Activated CD8-positive, alpha-beta memory T cell treated with anti-CD3 and anti-CD28 coated beads, Interleukin-2, amount 50 U/mL, for 1 hour (primary cell): ENCODE data around the gene ZCCHC3.

Experiments
- DNase-seq: peaks from one replicate; pipeline ENCODE4 v3.0.0-alpha.2; 2020; ENCODE audit errors: extremely low read depth

The ZCCHC3 gene

DNA sequence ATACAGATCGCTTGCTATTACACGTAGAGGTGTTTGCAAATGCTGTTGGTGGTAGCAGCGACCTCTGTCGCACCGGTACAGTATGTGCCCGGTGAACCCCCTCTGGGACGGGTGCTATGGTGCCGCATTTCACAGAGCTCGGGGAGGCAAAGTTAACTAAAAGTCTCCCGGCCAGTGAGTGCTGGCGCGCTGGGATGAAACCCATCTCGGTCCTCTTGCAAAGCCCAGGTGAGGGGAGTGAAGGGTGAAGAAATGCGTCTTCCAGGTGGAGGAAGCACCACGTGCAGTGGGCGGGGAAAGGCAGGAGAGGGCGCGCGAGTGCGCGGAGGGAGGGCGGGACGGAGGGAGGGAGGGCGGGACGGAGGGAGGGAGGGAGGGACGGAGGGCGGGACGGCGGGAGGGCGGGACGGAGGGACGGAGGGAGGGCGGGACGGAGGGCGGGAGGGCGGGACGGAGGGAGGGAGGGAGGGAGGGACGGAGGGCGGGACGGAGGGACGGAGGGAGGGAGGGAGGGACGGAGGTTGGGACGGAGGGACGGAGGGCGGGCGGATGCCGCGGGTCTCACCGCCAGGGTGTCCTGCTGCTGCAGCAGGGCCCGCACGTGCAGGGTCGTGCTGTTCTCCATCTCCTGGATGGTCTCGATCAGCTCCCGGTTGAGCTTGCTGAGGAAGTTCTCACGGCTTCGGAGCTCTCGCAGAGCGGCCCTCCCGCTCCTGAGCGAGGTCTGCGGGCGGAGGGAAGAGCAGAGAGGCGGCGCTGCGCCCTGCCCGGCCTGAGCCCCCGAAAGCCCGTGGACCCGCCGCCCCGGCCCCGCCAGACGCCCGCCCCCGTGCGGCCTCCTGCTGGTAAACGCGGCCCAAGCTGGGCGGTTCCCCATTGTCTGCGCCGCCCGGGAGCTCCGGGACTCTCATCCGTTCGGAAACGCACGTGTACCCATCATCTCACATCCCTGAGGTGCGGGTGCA is 18.5 kb upstream of the ZCCHC3 start:
- DNase-seq: no peak

DNA sequence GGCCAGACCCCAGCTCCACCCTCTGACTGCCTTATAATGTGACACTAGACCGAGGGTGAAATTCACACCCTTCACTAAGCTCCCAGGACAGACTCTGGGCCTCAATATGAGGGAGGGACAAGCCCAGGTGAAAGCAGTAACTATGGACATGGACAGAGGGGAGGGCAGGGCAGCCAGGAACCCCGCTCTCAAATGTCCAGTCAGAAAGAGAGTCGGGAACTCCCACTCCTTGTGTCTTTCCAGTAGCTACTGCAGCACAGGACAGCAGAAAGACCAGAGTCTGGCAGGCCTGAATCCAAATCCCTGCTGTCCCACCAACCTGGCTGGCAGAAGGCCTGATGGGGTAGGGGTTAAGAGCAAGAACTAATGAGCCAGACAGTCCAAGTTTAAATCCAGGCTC is 13.2 kb upstream of the ZCCHC3 start:
- no peak for DNase-seq

DNA sequence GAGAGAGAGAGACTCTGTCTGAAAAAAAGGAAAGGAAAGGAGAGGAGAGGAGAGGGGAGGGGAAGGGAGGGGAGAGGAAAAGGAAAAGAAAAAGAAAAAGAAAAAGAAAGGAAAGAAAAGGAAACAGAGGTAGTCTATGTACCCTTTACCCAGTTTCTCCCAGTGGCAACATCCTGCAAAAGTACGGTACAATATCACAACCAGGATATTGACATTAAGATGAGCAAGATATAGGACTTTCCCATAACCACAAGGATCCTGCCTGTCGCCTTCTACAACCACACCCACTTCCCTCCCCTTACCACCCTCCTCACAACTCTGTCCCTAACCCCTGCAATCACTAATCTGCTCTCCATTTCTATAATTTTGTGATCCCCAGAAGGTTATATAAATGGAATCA is 10.9 kb upstream of the ZCCHC3 start:
- DNase-seq: no peak

DNA sequence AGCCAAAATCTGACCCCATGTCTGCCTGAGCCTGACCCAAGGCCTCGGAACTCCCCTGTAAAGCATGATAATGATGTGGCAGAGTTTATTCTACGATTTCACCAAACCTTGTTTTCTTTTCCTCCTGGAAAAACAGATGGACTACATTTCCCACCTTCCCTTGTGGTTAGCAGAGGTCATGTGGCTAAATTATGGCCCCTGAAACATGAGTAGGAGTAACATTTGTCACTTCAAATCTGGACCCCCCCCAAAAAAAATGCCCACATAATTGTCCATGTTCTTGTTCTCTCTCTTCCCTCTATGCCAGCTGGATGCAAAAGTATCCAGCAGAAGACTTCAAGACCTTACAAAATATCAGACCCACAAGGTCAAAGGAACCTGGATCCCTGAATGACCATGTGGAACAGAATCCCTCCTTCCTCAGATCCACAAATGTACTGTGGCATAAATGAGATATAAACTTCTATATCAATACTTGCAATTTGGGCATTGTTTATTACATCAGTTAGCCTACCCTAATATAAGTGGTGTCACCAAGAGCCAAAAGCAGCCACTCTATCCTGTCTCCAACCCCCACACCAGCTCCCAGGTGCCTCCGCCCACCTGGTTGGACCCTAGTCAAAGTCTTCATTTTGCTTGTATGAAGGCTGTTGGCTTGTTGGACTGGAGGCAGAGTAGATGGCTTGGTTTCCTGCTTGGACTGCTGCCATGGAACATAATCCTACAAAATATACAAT is 8.2 kb upstream of the ZCCHC3 start:
- no peak for DNase-seq

DNA sequence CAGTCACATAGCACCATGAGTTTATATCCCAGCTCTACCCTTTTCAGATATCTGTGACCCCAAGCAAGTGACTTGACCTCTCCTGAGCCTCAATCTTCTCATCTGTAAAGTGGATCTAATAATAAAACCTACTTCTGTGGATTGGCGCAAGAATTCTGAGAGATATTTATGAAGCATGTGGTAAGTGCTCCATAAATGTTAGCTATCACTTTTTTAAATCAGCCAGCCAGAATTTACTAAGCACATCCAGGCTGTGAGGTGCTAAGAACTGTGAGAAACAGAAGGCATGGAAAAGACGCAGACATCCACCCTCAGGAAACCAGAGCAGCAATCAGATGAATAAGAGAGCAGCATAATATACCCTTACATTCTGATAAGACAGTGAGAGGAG is 7.7 kb upstream of the ZCCHC3 start:
- DNase-seq: no peak

DNA sequence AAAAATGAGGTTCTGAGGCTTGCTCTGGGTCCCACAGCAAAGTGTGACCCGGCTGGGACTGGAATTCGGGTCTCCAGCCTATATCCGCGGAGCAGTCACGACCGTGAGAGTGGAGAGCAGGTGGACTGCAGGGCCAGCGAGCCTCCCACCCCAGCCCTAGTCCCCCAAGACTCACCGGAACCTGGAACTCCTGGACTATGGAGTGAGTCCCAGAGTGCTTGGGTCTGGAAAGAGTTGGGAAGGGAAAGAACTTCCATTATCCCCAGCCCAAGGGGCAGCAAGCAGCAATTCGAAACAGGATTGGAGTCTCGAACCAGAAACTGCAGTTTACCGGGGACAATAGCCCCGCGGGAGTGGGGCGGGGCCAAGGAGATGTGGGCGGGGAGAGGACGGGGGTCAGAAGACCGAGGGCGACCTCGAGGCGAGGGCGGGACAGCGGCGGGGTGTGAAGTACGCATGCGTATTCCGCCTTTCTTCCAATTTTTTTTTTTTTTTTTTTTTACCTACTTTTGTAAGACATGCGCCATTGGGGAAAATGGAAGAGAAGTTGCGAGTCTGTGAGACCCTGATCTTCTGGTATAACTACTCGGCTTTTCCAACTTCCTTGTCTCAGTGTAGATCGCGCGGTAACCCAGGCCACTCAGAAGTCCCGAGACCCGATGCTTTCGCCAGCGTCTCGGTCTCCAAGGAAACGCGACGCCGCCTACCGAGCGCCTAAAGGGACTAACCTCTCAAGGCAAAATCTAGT is 7.1 kb upstream of the ZCCHC3 start, which contains the start of gene C20orf96:
TSS of gene C20orf96 (minus strand) at position 667 of the 748 bp plus-strand sequence. CDS start at position 527, 140 bp downstream.
- DNase-seq: peak; percentile 60

DNA sequence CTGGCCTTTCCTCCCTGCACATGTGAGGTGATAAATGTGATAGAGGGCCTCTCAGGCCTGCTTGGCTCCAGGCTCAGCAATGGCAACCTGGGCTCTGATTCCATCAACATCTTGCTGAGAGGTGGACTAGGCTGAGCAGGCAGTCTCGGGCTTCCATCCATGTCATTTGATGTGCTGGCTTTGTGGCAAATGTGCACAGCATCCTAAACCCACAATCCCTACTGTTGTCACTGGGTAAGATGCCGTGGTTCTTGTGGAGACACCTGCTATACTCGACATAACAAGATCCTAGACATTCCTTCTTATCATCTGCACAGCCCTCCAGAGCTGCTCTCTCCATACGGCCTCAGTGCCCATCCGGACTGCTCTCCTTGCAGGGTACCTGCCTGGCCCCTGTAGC is 2.8 kb upstream of the ZCCHC3 start:
- DNase-seq: no peak

DNA sequence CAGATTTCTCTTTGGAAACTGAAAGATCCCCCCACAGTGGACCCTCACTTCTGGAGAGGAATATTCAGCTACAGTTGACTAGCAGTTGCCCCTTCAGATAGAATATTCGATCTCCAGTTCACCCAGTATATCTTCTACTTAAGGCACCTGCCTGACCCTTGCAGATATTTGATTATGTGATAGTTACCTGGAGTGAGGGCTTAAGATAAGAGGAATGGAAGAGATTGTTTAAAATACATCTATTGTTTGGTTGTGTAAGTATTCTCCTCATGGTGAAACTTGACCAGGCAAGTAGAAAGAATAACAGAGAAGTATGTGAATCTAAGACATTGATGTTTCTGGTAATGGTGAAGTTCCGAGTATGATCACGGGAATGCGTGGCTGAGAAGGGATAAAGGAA is 1.6 kb upstream of the ZCCHC3 start:
- DNase-seq: no peak

DNA sequence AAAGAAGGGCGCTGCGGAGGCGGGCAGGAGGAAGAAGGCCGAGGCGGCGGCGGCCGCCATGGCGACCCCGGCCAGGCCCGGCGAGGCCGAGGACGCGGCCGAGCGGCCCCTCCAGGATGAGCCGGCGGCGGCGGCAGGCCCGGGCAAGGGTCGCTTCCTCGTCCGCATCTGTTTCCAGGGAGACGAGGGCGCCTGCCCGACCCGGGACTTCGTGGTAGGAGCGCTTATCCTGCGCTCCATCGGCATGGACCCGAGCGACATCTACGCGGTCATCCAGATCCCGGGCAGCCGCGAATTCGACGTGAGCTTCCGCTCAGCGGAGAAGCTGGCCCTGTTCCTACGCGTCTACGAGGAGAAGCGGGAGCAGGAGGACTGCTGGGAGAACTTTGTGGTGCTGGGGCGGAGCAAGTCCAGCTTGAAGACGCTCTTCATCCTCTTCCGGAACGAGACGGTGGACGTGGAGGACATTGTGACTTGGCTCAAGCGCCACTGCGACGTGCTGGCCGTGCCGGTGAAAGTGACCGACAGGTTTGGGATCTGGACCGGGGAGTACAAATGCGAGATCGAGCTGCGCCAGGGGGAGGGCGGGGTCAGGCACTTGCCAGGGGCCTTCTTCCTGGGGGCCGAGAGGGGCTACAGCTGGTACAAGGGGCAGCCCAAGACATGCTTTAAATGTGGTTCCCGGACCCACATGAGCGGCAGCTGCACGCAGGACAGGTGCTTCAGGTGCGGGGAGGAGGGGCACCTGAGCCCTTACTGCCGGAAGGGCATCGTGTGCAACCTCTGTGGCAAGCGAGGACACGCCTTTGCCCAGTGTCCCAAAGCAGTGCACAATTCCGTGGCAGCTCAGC is 780 bp downstream of the ZCCHC3 start:
- no peak for DNase-seq

DNA sequence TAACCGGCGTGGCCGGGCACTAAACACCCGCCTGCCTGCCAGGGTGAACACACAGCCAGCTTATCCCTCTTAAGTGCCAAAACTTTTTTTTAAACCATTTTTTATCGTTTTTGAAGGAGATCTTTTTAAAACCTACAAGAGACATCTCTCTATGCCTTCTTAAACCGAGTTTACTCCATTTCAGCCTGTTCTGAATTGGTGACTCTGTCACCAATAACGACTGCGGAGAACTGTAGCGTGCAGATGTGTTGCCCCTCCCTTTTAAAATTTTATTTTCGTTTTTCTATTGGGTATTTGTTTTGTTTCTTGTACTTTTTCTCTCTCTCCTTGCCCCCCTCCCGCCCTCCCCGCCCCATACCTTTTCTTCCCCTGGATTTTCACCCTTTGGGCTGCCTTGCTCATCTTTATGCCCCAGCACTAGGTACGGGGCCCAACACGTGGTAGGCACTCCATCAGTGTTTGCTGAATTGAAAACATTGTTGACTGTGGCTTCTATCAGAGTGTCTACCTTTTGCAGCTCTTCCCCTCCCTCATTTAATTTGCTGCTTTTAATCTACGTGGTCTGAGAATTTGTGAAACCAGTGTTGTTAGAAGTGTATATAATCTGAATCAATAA is 1.5 kb downstream of the ZCCHC3 start:
- no peak for DNase-seq

DNA sequence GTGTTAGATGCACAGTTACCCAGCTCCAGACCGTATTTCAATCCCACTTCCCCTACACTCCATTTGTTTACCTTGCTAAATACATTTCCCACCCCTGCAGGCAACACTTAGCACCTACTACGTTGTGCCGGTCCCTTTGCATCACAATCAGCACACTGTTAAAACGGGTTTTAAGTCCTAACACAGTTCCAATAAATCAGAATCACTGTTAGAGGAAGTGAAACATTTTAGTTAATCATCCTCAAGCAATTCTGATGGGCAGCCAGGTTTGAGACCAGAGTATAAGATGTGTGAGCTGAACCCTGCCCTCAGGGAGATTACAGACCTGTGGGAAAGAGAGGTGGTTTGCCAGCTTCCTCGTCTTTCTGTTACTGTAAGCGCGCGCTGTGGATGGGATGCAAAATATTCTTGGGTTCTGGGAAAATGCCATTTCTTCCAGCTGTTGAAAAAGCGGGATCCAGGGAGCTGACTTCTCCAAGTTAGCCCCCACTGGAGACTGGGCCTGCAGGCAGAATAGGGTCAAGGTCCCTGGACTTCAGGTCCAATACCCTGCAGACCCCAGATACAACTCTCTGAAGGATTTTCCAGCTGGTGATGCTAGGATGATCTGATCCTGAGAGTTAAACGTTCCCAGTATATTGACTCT is 3.1 kb downstream of the ZCCHC3 start:
- no peak for DNase-seq

DNA sequence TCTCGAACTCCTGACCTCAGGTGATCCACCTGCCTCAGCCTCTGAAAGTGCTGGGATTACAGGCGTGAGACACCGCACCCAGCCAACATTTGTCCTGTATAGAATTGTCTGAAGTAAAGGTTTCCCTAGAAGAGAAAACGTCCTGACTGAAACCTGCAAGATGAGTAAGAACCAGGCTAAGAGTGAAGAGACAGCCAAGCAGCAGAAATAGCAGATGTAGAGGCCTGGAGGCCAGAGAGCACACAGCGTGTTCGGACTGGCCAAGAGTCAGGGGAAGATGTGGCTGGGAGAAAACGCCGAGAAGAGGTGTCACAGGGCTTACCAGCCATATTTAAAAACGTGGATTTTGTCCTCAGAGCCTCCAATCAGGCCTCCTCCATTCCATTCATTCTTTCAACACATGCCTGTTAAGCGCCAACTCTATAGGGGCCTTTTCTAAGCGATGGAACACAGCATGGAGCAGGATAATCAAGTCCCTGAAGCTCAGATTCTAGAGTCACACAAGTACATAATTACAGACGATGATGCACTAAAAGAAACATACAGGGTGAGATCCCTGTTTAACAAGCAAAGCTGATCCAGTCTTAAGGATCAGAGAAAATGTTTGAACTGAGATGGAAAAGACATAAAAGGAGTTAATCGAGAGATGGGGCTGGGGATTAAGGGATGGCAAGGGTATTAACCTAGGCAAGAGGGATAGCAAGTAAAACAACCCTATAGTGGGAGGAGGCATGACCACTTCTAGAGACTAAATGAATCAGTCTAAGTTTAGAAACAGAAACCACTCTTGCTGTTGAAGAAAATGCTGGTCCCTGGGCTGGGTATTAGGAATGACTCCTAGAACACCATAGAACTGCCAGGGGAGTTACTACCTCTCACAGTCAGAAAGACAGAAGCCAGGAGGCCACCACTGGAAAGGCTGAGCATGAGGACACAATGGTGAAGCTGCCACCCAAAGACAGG is 4.8 kb downstream of the ZCCHC3 start:
- DNase-seq: no peak

DNA sequence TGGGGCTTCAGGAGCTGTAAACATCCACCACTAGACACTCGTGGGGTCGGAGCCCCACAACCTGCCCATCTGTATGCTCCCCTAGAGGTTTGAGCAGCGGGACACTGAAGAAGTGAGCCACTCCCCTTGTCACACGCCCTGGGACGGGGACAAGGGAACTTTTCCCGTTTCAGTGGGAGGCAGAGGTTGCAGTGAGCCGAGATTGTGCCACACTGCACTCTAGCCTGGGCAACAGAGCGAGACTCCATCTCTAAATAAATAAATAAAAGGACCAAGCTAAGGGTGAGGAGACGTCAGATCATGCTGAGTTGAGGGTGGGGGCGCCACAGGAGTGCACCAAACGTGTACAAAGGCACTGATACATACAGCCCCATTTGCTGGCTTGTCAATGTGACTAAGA is 8.4 kb downstream of the ZCCHC3 start:
- no peak for DNase-seq

DNA sequence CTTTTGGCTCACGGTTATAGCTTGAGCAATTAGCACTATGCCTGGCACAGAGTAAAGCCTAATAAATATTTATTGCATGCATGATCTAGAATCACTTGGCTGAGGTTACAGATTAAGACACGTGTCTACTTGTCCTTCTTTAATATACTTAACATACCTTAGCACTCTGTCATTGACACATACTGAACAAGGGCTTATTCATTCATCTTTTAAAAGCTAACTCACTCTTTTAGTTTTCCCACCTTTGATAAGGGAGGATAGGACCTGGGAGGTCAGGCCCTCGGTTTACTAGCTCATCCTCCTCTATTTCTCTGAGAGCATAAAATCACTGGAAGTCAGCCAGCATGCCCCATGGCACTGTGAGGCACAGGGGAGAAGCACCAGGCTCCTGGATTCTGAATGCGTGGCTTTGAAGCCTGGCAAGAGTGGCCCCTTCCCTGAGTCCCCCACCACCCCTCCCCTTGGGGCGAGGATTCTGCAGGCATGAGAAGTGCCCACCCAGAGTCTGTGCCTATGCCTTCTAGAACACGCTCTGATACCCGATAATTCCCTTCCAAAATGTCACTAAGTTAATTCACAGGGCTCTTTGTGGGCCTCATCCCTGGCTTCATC is 11.2 kb downstream of the ZCCHC3 start:
- DNase-seq: no peak

DNA sequence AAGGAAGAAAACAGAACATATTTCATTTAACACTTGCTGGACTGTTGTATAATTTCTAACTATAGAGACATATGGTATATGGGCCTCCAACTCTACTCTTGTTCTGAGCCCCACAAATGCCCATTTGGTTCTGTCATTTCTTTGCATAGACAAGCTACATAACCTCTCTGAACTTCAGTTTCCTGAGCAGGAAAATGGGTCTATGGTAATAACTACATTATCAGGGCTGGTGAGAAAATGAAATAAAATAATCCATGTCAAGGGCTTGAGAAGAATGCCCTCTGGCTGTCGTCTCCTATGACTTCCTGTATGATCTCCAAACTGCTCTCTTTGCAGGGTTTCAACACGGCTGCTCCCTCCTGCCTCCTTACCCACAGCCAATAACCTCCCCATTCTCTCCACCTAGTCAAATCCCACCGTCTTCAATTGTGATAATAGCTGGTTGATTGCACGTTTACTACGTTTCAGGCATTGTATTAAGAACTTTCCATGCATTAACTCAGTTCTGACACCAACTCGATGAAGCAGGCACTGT is 12.0 kb downstream of the ZCCHC3 start:
- no peak for DNase-seq

DNA sequence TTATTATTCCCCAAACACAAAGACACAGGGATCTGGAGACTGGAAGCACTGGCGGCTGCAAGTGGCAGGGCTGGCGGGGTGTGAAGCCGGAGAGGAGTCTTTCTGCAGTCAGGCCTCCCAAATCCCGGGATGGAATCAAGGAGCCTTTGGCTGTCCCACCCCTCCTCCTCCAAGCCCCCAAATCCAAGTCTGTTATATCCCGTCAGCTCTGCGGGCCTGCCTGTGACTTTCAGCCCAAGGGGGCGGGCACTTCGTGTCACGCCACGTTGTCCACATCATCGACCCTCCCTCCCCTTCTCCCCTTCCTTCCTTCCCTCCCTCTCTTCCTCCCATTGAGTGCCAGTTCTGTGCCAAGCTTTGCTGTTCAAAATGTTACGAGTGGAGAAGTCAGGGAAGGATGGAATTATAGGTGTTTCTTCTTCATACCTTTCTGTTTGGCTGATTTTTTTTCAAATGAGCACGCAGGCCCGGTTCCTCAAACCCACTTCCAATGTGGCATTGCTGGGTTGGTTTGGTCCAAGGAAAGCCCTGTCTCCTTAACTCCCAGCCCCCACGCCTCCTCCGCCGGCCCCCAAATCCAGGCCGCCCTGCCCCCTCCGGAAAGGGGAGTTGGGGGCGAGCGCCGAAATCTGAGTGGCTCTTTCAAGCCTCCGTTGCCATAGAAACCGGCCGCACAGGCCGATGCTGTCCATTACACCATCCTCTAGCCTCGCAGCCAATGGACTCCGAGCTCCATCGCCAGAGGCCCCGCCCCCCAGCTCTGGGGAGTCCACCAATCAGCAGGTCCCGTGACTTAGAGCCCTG is 12.7 kb downstream of the ZCCHC3 start:
- no peak for DNase-seq

DNA sequence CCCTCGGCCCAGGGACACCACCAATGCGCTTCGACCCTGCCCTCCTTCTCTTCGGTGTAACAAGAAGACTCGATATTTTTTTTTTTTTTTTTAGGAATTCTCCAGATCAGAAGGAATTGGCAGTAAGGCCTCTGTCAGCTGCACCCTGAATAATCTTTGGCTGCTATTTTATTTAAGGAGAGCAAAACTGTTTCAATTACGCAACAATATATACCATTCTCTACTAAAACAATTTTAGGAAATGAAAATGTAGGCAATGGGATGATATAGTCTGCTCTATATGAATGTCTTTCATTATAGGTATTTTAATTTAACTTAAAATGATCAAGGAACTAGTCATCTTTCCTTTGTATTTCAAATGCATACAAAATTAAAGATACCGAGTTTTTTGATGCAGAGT is 13.3 kb downstream of the ZCCHC3 start:
- no peak for DNase-seq

DNA sequence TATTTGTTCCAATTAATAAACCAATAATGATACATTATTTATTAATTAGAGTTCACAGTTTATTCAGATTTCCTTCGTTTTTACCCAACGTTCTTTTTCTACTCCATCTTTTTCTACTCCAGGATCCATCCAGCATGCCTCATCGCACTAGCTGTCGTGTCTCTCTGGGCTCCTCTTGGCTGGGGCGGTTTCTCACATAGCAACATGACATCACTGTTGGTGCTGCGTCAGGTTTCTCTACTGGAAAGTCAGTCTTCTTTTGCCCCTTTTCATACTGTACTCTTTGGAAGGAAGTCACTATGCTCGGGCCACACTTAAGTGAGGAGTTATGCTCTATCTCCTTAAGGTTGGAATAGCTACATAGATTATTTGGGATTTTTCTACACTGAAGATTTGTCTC is 14.2 kb downstream of the ZCCHC3 start:
- no peak for DNase-seq
